Measurements from ENCODE around the gene SPOUT1. TPM values are rescaled to one million over a fixed set of nuclear protein-coding genes. Genes with fewer than 3 reads are reported as not detected.

Gene SPOUT1
- total and polyA plus RNA-seq, 2 of the 13 experiments (the other 11 are each of a cell fraction or from before 2014, with no cell fraction given) = 39.0 to 45.8 TPM

DNA sequence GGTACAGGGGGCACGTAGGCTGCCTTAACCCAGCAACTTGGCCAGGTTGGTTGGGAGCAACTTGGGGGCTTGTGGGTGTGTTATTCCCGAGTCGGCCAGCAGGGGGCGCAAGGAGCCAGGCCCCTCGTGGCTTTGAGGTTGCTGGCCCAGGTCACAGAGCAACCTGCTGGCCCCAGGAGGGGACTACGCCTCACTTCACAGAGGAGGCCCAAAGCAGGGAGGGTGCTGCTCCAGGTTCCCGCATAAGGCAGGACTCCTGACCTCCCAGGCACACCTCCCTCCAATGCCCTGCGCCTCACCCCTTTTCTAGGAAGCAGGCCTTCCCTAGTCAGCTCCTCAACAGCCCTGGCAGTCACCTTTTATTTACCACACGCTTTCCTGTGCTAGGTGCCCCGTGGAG lies 34.1 kb upstream of the SPOUT1 start (continued):
- TF ChIP-seq ZBTB4 (CRISPR knock-in tag; IDR thresholded peaks at IDR 0.05; ENCODE audit: borderline replicate concordance) = no peak
- no peak for TF ChIP-seq U2AF1 (optimal IDR thresholded peaks at IDR 0.05; ENCODE audit: low read depth, low read length)
- TF ChIP-seq HINFP (CRISPR knock-in tag; IDR thresholded peaks at IDR 0.05; ENCODE audit: low read depth) = no peak
- no peak for TF ChIP-seq DPF2 (CRISPR knock-in tag; IDR thresholded peaks at IDR 0.05; ENCODE audit: borderline replicate concordance, low read depth)
- peak; percentile 44; the same call in 1 of the 2 replicates for TF ChIP-seq HOXA3 (CRISPR knock-in tag; IDR thresholded peaks at IDR 0.05)
- TF ChIP-seq SMARCC2 (IDR thresholded peaks at IDR 0.05) = no peak
- TF ChIP-seq, protein P1, sequence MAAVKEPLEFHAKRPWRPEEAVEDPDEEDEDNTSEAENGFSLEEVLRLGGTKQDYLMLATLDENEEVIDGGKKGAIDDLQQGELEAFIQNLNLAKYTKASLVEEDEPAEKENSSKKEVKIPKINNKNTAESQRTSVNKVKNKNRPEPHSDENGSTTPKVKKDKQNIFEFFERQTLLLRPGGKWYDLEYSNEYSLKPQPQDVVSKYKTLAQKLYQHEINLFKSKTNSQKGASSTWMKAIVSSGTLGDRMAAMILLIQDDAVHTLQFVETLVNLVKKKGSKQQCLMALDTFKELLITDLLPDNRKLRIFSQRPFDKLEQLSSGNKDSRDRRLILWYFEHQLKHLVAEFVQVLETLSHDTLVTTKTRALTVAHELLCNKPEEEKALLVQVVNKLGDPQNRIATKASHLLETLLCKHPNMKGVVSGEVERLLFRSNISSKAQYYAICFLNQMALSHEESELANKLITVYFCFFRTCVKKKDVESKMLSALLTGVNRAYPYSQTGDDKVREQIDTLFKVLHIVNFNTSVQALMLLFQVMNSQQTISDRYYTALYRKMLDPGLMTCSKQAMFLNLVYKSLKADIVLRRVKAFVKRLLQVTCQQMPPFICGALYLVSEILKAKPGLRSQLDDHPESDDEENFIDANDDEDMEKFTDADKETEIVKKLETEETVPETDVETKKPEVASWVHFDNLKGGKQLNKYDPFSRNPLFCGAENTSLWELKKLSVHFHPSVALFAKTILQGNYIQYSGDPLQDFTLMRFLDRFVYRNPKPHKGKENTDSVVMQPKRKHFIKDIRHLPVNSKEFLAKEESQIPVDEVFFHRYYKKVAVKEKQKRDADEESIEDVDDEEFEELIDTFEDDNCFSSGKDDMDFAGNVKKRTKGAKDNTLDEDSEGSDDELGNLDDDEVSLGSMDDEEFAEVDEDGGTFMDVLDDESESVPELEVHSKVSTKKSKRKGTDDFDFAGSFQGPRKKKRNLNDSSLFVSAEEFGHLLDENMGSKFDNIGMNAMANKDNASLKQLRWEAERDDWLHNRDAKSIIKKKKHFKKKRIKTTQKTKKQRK (IDR thresholded peaks at IDR 0.05; ENCODE audit: low read length) = no peak
- no peak for TF ChIP-seq FOXA1 (IDR thresholded peaks at IDR 0.05)
- TF ChIP-seq FOXA1 (CRISPR knock-in tag; IDR thresholded peaks at IDR 0.05) = 0 out of 2 replicates have a peak, but pooled peaks have one; percentile 13
- TF ChIP-seq KDM5B (CRISPR knock-in tag; IDR thresholded peaks at IDR 0.05; ENCODE audit: borderline replicate concordance) = peak; percentile 50; the same call in 1 of the 2 replicates
- no peak for TF ChIP-seq ZNF335 (CRISPR knock-in tag; IDR thresholded peaks at IDR 0.05)
- TF ChIP-seq, protein P2, sequence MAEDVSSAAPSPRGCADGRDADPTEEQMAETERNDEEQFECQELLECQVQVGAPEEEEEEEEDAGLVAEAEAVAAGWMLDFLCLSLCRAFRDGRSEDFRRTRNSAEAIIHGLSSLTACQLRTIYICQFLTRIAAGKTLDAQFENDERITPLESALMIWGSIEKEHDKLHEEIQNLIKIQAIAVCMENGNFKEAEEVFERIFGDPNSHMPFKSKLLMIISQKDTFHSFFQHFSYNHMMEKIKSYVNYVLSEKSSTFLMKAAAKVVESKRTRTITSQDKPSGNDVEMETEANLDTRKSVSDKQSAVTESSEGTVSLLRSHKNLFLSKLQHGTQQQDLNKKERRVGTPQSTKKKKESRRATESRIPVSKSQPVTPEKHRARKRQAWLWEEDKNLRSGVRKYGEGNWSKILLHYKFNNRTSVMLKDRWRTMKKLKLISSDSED (CRISPR knock-in tag; IDR thresholded peaks at IDR 0.05) = no peak
- TF ChIP-seq NFRKB (IDR thresholded peaks at IDR 0.05) = no peak
- TF ChIP-seq, protein P3, sequence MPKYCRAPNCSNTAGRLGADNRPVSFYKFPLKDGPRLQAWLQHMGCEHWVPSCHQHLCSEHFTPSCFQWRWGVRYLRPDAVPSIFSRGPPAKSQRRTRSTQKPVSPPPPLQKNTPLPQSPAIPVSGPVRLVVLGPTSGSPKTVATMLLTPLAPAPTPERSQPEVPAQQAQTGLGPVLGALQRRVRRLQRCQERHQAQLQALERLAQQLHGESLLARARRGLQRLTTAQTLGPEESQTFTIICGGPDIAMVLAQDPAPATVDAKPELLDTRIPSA (CRISPR knock-in tag; IDR thresholded peaks at IDR 0.05; ENCODE audit: borderline replicate concordance) = no peak
- no peak; the same call in 2 of the 3 replicates for TF ChIP-seq MXI1 (IDR thresholded peaks at IDR 0.05; ENCODE audit: borderline replicate concordance, low read depth, low read length)
- no peak for TF ChIP-seq ZNF619 (CRISPR knock-in tag; IDR thresholded peaks at IDR 0.05)
- no peak for TF ChIP-seq ELF4 (CRISPR knock-in tag; IDR thresholded peaks at IDR 0.05; ENCODE audit: borderline replicate concordance)
- no peak for TF ChIP-seq HNRNPL (IDR thresholded peaks at IDR 0.05; ENCODE audit: low read depth, low read length)
- no peak for TF ChIP-seq WIZ (CRISPR knock-in tag; IDR thresholded peaks at IDR 0.05)
- TF ChIP-seq, protein P4, sequence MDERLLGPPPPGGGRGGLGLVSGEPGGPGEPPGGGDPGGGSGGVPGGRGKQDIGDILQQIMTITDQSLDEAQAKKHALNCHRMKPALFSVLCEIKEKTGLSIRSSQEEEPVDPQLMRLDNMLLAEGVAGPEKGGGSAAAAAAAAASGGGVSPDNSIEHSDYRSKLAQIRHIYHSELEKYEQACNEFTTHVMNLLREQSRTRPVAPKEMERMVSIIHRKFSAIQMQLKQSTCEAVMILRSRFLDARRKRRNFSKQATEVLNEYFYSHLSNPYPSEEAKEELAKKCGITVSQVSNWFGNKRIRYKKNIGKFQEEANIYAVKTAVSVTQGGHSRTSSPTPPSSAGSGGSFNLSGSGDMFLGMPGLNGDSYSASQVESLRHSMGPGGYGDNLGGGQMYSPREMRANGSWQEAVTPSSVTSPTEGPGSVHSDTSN (CRISPR knock-in tag; IDR thresholded peaks at IDR 0.05) = no peak
